GM12878 (cell line): Measurements from ENCODE around the gene ASCC2. TPM values are rescaled to one million over a fixed set of nuclear protein-coding genes. Genes with fewer than 3 reads are reported as not detected.

Experiments used
- ATAC-seq: fragments of 200-7000 bp; cut with Tn5 transposase; 3 replicates; pipeline ENCODE4 v1.9.1; 2020; ENCODE audit warnings: mild to moderate bottlenecking, moderate library complexity
- BruUV-seq: library from RNA; stranded (reverse); fragments of 400-500 nt; replicated peaks from 2 replicates; lab custom pipeline; 2021; lab: Mats Ljungman, UMichigan
- CTCF ChIA-PET: fragments of 300-600 bp; sonication (Branson Sonifier 250); formaldehyde crosslinking; extraction: SDS; loops from one replicate; lab custom pipeline; 2021; ENCODE audit warnings: inconsistent platforms; lab: Yijun Ruan, JAX
- POLR2A ChIA-PET: fragments of 350-600 bp; formaldehyde crosslinking; extraction: SDS; loops from one replicate; lab custom pipeline; 2021; ENCODE audit warnings: inconsistent platforms; lab: Charles Lee
- RAD21 ChIA-PET: fragments of 300-600 bp; sonication (Branson Sonifier 250); formaldehyde crosslinking; loops from one replicate; lab custom pipeline; 2023; ENCODE audit warnings: antibody characterized with exemption; ENCODE audit not compliant: unreplicated experiment; lab: Charles Lee
- SMC1A ChIA-PET: fragments of 300-600 bp; sonication (Branson Sonifier 250); formaldehyde crosslinking; loops from one replicate; lab custom pipeline; 2023; ENCODE audit not compliant: unreplicated experiment, uncharacterized antibody; lab: Charles Lee
- DNase-seq: peaks from one replicate; pipeline ENCODE4 v3.0.0-alpha.2; 2011; ENCODE audit warnings: low read depth, low spot score
- FAIRE-seq: peaks from 3 replicates; lab custom pipeline; 2011; peaks lifted over from hg19 to GRCh38; lab: Jason Lieb, UNC
- H2AFZ ChIP-seq: 2 replicates; pipeline ENCODE4 v1.6.0; 2011; ENCODE audit warnings: low read depth, low read length, control low read depth; ENCODE audit not compliant: control insufficient read depth
- H3K27ac ChIP-seq: 2 replicates; pipeline ENCODE4 v1.5.1; 2011; ENCODE audit warnings: control low read depth; ENCODE audit not compliant: control insufficient read depth, insufficient read depth
- H3K27me3 ChIP-seq, 2 experiments: replicated peaks in 1 of 2; 2 replicates each; pipeline versions ENCODE4 v1.6.0 to v1.6.1; 2011; ENCODE audit warnings: low read length in 1 of 2; ENCODE audit not compliant: control insufficient read depth in 2 of 2, insufficient read depth in 2 of 2
- H3K36me3 ChIP-seq, 2 experiments: 2 replicates each; pipeline ENCODE4 v1.5.1; 2011; ENCODE audit warnings: low read length in 1 of 2; ENCODE audit not compliant: control insufficient read depth in 2 of 2, insufficient read depth in 2 of 2
- H3K4me1 ChIP-seq: 2 replicates; pipeline ENCODE4 v1.6.1; 2011; ENCODE audit warnings: mild to moderate bottlenecking, low read length, moderate library complexity, mixed read lengths; ENCODE audit not compliant: control insufficient read depth, insufficient read depth
- H3K4me2 ChIP-seq: 2 replicates; pipeline ENCODE4 v1.6.0; 2011; ENCODE audit warnings: control low read depth; ENCODE audit not compliant: control insufficient read depth, insufficient read depth
- H3K4me3 ChIP-seq: fragments of 200-600 bp; sonication (generic); 2 replicates; pipeline ENCODE4 v1.5.1; 2016
- H3K79me2 ChIP-seq: 2 replicates; pipeline ENCODE4 v1.6.0; 2011; ENCODE audit warnings: low read length; ENCODE audit not compliant: control insufficient read depth, insufficient read depth
- H3K9ac ChIP-seq: 2 replicates; pipeline ENCODE4 v1.8.0; 2011; ENCODE audit warnings: low read length, control low read depth, mixed read lengths; ENCODE audit not compliant: control insufficient read depth, insufficient read depth
- H3K9me3 ChIP-seq: replicated peaks from 3 replicates; pipeline ENCODE4 v1.5.1; 2011; ENCODE audit warnings: mild to moderate bottlenecking, low read length; ENCODE audit not compliant: control insufficient read depth, insufficient read depth
- H4K20me1 ChIP-seq: 2 replicates; pipeline ENCODE4 v1.6.0; 2011; ENCODE audit not compliant: control insufficient read depth, insufficient read depth
- CEBPB ChIP-seq, 2 experiments: fragments of 150-350 bp in 1 of 2; IDR thresholded peaks; 2 replicates each; pipeline ENCODE4 v1.6.1; 2012 to 2014; ENCODE audit warnings: low read depth in 2 of 2, low read length in 2 of 2, borderline replicate concordance in 1 of 2, inconsistent platforms in 1 of 2
- DPF2 ChIP-seq: fragments of 450-650 bp; IDR thresholded peaks from 2 replicates; pipeline ENCODE4 v1.6.1; 2017; ENCODE audit warnings: mild to moderate bottlenecking
- ELK1 ChIP-seq: IDR thresholded peaks from 2 replicates; pipeline ENCODE4 v1.6.1; 2012; ENCODE audit warnings: low read depth, low read length, improper control_type of control experiment
- SUPT20H ChIP-seq: IDR thresholded peaks from 2 replicates; pipeline ENCODE4 v1.6.1; 2011; ENCODE audit warnings: low read depth, mild to moderate bottlenecking, low read length, moderate library complexity, borderline replicate concordance; ENCODE audit not compliant: control insufficient read depth
- WGBS: methylation state at CpG from one replicate; pipeline ENCODE4 v1.1.6; 2016; ENCODE audit warnings: low lambda C conversion rate; ENCODE audit not compliant: insufficient replicate concordance, insufficient coverage; ENCODE audit errors: missing lambda C conversion rate; 5-methylcytosine and 5-hydroxymethylcytosine counted together
- in situ Hi-C: fragments of 300-500 bp; cut with MboI; formaldehyde crosslinking; loops from 9 replicates; pipeline ENCODE4 v1.14.3; 2018; ENCODE audit warnings: mixed read lengths
- intact Hi-C: fragments of 100-400 bp; cut with micrococcal nuclease; formaldehyde crosslinking; loops from one replicate; pipeline ENCODE4 v1.14.2; 2022; ENCODE audit not compliant: unreplicated experiment
- polyA plus RNA-seq, 11 experiments: library from polyadenylated mRNA; depleted of rRNA in 4 of 11; unstranded in 6 of 11; stranded (reverse) in 5 of 11; fragments of >200 nt; fragmentation: Nextera tagmentation in 4 of 11; fragmentation: Illumina TruSeq in 1 of 11; extraction: Ambion mirVana in 4 of 11; extraction: Trizol in 1 of 11; gene quantifications; 1 replicate in 1 of 11; 2 replicates in 10 of 11; pipeline versions ENCODE4 v1.2.1 to v1.2.3, GENCODE V29; 2011 to 2016; ENCODE audit warnings: inconsistent platforms in 2 of 11, missing spikeins in 2 of 11, low read depth in 1 of 11
- total RNA-seq, 4 experiments: library from RNA; depleted of rRNA in 3 of 4; stranded (reverse); fragments of >200 nt in 3 of 4; fragmentation: Illumina TruSeq in 1 of 4; extraction: Trizol in 1 of 4; gene quantifications; 2 replicates each; pipeline versions ENCODE4 v1.2.1 to v1.2.3, GENCODE V29; 2013 to 2021
- TF ChIP-seq, protein P1 (sequence below): fragments of 450-650 bp; formaldehyde crosslinking; IDR thresholded peaks from 2 replicates; pipeline ENCODE4 v1.5.0; 2022; ENCODE audit warnings: mild to moderate bottlenecking, missing genetic modification characterization

The ASCC2 gene
- total and polyA plus RNA-seq, 10 of the 15 experiments (the other 5 are each of a cell fraction or from before 2014, with no cell fraction given): 5.3 to 91.4 (median 56.5) TPM

- ChIA-PET SMC1A (no interaction called here), POLR2A (interaction anchor here (0.7 kb wide), 1 partner anchor 28 kb away, joined by 3 read pairs; no protein-coding TSS in a partner anchor), RAD21 (no interaction called here), CTCF (no interaction called here)
- Histone ChIP-seq H3K4me3 (no peak overlapping the region), H3K9me3 (no peaks in the 10 kb centered on the region), H3K79me2 (no peaks in the 10 kb centered on the region), H2AFZ (no peak overlapping the region), H3K27me3 (no peaks in the 10 kb centered on the region), H3K9ac (no peak overlapping the region), H3K4me2 (no peak overlapping the region), H3K27ac (no peak overlapping the region), H4K20me1 (no peaks in the 10 kb centered on the region), H3K36me3 (no peaks in the 10 kb centered on the region), H3K4me1 (0 out of 2 replicates have a peak, but pooled peaks cover 4% of the 10 kb centered on the region)
- whole genome bisulfite sequencing: 25% methylated on average over 2 of the region's 3 CpGs
- no TSS peak for BruUV-seq
- DNase-seq: no peak
- no peak for FAIRE-seq
- TF ChIP-seq CEBPB (IDR thresholded peaks at IDR 0.05; ENCODE audit: borderline replicate concordance in 1 of 2, low read depth in 2 of 2, low read length in 2 of 2) (no peak), DPF2 (no peak), SUPT20H (no peak), ELK1 (no peak)
- TF ChIP-seq, protein P1, sequence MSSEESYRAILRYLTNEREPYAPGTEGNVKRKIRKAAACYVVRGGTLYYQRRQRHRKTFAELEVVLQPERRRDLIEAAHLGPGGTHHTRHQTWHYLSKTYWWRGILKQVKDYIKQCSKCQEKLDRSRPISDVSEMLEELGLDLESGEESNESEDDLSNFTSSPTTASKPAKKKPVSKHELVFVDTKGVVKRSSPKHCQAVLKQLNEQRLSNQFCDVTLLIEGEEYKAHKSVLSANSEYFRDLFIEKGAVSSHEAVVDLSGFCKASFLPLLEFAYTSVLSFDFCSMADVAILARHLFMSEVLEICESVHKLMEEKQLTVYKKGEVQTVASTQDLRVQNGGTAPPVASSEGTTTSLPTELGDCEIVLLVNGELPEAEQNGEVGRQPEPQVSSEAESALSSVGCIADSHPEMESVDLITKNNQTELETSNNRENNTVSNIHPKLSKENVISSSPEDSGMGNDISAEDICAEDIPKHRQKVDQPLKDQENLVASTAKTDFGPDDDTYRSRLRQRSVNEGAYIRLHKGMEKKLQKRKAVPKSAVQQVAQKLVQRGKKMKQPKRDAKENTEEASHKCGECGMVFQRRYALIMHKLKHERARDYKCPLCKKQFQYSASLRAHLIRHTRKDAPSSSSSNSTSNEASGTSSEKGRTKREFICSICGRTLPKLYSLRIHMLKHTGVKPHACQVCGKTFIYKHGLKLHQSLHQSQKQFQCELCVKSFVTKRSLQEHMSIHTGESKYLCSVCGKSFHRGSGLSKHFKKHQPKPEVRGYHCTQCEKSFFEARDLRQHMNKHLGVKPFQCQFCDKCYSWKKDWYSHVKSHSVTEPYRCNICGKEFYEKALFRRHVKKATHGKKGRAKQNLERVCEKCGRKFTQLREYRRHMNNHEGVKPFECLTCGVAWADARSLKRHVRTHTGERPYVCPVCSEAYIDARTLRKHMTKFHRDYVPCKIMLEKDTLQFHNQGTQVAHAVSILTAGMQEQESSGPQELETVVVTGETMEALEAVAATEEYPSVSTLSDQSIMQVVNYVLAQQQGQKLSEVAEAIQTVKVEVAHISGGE: no peak
- intact Hi-C loops (no loop called here), in situ Hi-C loops (no loop called here)
- ATAC-seq: no peak
Measured at GRCh38 chr22:29870574-29870973, 32.5 kb upstream of the ASCC2 start.
